Thymus (tissue), 11 donors: ENCODE data around the gene EPS8. TPM values are rescaled to one million over a fixed set of nuclear protein-coding genes. Genes with fewer than 3 reads are reported as not detected.

ENCODE experiments used
- DNase-seq, 9 donors: peaks; one replicate each; pipeline ENCODE4 v3.0.0-alpha.2; 2013; ENCODE audit warnings: low spot score in 9 of 9, low read depth in 6 of 9, missing footprints in 1 of 9
- H3K27ac ChIP-seq, 2 donors: one replicate each; pipeline ENCODE4 v1.5.1; 2013; ENCODE audit warnings: control low read depth in 1 of 2, low read depth in 1 of 2, low read length in 1 of 2, mild to moderate bottlenecking in 1 of 2, moderate library complexity in 1 of 2
- H3K27me3 ChIP-seq, 2 donors: one replicate each; pipeline ENCODE4 v1.5.1; 2013; ENCODE audit warnings: low read length in 1 of 2; ENCODE audit not compliant: control insufficient read depth in 2 of 2, insufficient read depth in 1 of 2
- H3K36me3 ChIP-seq, 2 donors: one replicate each; pipeline ENCODE4 v1.5.1; 2013; ENCODE audit warnings: low read length in 1 of 2, mild to moderate bottlenecking in 1 of 2, moderate library complexity in 1 of 2; ENCODE audit not compliant: control insufficient read depth in 2 of 2, insufficient read depth in 2 of 2
- H3K4me1 ChIP-seq, 2 donors: one replicate each; pipeline ENCODE4 v1.5.1; 2013; ENCODE audit warnings: low read length in 2 of 2; ENCODE audit not compliant: control insufficient read depth in 2 of 2, insufficient read depth in 2 of 2
- H3K4me3 ChIP-seq, 2 donors: one replicate each; pipeline ENCODE4 v1.5.1; 2013; ENCODE audit warnings: low read length in 2 of 2, control low read depth in 1 of 2, mild to moderate bottlenecking in 1 of 2
- H3K9me3 ChIP-seq, 2 donors: one replicate each; pipeline ENCODE4 v1.5.1; 2013; ENCODE audit warnings: low read length in 1 of 2, mild to moderate bottlenecking in 1 of 2; ENCODE audit not compliant: control insufficient read depth in 2 of 2, insufficient read depth in 1 of 2
- WGBS: extraction: QIAGEN DNeasy Blood & Tissue Kit; methylation state at CpG from one replicate; pipeline ENCODE4 v1.1.7; 2013; 5-methylcytosine and 5-hydroxymethylcytosine counted together
- polyA plus RNA-seq: library from polyadenylated mRNA; stranded (reverse); fragments of 200-250 nt; gene quantifications from one replicate; pipeline ENCODE4 v1.2.3, GENCODE V29; 2013
- total RNA-seq: library from RNA; stranded (reverse); fragments of 120-200 nt; gene quantifications from one replicate; pipeline ENCODE4 v1.2.4, GENCODE V29; 2013
- donor health status: healthy.

The EPS8 gene
- total and polyA plus RNA-seq, 2 donors: 3.7 to 9.2 TPM

- H3K4me3 ChIP-seq: no peak overlapping the region
- DNase-seq: no peak
- no peaks in the 10 kb centered on the region for H3K4me1 ChIP-seq
- WGBS: 97% methylated on average over 2 of the region's 2 CpGs
- no peak overlapping the region for H3K27ac ChIP-seq
- no peaks in the 10 kb centered on the region for H3K27me3 ChIP-seq
- no peaks in the 10 kb centered on the region for H3K9me3 ChIP-seq
- H3K36me3 ChIP-seq: no peaks in the 10 kb centered on the region
Observed at GRCh38 chr12:15708396-15709076, 80.7 kb downstream of the EPS8 start.

- no peaks in the 10 kb centered on the region for H3K27me3 ChIP-seq
- H3K4me3 ChIP-seq: no peak overlapping the region
- no peak for DNase-seq
- H3K9me3 ChIP-seq: no peaks in the 10 kb centered on the region
- no peak overlapping the region for H3K27ac ChIP-seq
- no peaks in the 10 kb centered on the region for H3K36me3 ChIP-seq
- WGBS: 87% methylated on average over 6 of the region's 6 CpGs
- H3K4me1 ChIP-seq: no peaks in the 10 kb centered on the region
Observed at GRCh38 chr12:15707516-15708199, 81.5 kb downstream of the EPS8 start.

DNA sequence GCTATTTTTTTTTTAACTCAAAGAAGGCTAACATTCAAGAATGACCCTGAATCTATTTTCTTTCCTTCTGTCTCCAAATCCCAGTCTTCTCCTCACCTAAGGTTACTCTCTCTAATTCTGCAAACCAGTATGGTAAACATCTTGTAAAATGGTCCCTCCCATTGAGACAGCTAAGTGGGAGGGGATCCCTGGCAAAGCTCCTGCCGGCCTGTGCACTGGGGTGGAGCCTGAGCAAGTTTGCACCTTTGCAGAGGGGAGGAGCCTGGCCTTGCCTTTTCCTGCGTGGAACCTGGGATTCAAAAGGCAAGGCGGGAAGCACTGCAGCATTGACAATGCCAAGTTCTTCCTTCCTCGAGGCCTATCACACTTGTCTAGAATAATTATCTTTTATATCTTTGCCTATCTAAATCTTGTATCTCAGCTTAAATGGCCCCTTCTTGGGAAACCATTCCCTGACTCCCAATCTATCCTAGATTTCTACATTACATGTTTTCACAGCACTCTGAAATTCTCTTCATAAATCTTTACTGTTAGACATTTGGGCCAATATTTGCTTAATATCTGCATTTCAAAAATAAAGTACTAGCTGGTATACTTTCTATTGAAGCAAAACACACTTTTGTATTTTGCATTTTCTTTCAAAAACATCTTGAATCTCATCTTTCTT lies 83.0 kb downstream of the EPS8 start:
- no peaks in the 10 kb centered on the region for H3K27me3 ChIP-seq
- H3K27ac ChIP-seq: no peak overlapping the region
- H3K36me3 ChIP-seq: no peaks in the 10 kb centered on the region
- no peaks in the 10 kb centered on the region for H3K4me1 ChIP-seq
- DNase-seq: no peak
- no peak overlapping the region for H3K4me3 ChIP-seq
- 94% methylated on average over 4 of the region's 4 CpGs for WGBS
- H3K9me3 ChIP-seq: no peaks in the 10 kb centered on the region

GRCh38 chr12:15705606-15706005 lies 83.6 kb downstream of the EPS8 start:
- no peaks in the 10 kb centered on the region for H3K36me3 ChIP-seq
- no peaks in the 10 kb centered on the region for H3K9me3 ChIP-seq
- 95% methylated on average over 2 of the region's 2 CpGs for WGBS
- no peaks in the 10 kb centered on the region for H3K27me3 ChIP-seq
- no peak for DNase-seq
- no peak overlapping the region for H3K27ac ChIP-seq
- H3K4me3 ChIP-seq: no peak overlapping the region
- H3K4me1 ChIP-seq: no peaks in the 10 kb centered on the region

DNA sequence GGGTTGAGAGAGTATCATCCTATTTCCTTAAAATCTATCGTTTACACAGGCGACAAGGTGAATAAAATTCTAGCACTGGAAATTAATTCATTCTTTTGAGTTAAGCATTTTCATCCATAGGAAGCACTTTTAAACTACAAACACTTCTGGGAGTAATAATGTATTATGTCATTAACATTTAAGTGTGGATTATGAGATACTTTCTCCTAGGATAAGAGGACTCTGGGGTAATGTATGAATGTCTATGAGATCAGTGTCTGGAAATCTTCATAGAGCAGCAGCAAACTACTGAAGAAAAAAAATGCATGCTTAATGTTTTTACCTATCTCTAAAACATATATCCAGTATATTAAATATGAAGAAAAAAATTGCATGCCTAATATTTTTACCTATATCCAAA lies 86.9 kb downstream of the EPS8 start:
- H3K36me3 ChIP-seq: no peaks in the 10 kb centered on the region
- peak overlapping the region in 1 of 2 donors; percentile 43 for H3K27ac ChIP-seq
- no peak for DNase-seq
- no peaks in the 10 kb centered on the region for H3K9me3 ChIP-seq
- 95% methylated on average over 2 of the region's 2 CpGs for WGBS
- H3K4me1 ChIP-seq: no peaks in the 10 kb centered on the region
- H3K4me3 ChIP-seq: no peak overlapping the region
- H3K27me3 ChIP-seq: no peaks in the 10 kb centered on the region

DNA sequence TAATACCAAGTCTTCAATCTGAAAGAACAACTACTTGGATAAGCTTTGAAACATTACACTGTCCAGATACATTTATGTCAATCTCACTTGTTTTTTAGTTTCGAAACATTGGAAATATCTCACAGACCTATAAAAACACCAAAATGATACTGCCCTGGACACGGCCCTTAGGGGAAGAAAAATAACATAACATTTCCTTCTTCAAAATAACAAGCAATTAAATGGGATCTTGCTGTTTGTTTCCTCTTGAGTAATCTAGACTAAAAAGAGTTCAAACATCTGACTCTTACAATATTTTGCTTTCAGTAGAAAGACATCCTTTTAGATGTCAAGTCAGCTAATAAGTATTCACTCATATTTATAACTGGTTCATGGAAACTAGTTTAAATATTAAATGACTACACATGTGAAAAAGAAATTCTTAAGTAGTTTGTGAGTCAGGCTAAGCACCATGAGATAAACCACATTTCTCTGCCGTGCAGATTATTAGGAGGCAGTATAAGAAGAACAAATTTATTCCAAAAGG lies 87.5 kb downstream of the EPS8 start:
- no peak for DNase-seq
- Histone ChIP-seq H3K9me3 (no peaks in the 10 kb centered on the region), H3K36me3 (no peaks in the 10 kb centered on the region), H3K27me3 (no peaks in the 10 kb centered on the region), H3K4me3 (no peak overlapping the region), H3K27ac (no peak overlapping the region), H3K4me1 (no peaks in the 10 kb centered on the region)
- WGBS: 88% methylated on average over 3 of the region's 3 CpGs

- no peaks in the 10 kb centered on the region for H3K9me3 ChIP-seq
- H3K36me3 ChIP-seq: no peaks in the 10 kb centered on the region
- H3K27ac ChIP-seq: no peak overlapping the region
- WGBS: 40% methylated on average over 1 of the region's 1 CpG
- no peak for DNase-seq
- H3K4me1 ChIP-seq: no peaks in the 10 kb centered on the region
- no peaks in the 10 kb centered on the region for H3K27me3 ChIP-seq
- no peak overlapping the region for H3K4me3 ChIP-seq
Observed at GRCh38 chr12:15701206-15701605, 88.0 kb downstream of the EPS8 start.

GRCh38 chr12:15700595-15700994 lies 88.6 kb downstream of the EPS8 start:
- no peaks in the 10 kb centered on the region for H3K4me1 ChIP-seq
- WGBS: 58% methylated on average over 1 of the region's 1 CpG
- DNase-seq: peak in 1 of 9 donors; percentile 18

DNA sequence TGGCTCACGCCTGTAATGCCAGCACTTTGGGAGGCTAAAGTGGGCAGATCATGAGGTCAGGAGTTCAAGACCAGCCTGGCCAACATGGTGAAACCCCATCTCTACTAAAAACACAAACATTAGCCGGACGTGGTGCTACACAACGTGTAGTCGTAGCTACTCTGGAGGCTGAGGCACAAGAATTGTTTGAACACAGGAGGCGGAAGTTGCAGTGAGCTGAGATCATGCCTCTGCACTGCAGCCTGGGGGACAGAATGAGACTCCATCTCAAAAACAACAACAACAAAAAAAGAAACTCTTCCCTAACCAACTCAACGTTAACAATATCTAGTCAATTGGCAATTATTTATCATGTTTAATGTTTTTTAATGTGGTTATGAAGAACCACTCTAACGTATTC lies 89.3 kb downstream of the EPS8 start:
- Histone ChIP-seq H3K9me3 (no peaks in the 10 kb centered on the region), H3K4me1 (no peaks in the 10 kb centered on the region), H3K27ac (no peak overlapping the region), H3K36me3 (no peaks in the 10 kb centered on the region), H3K27me3 (no peaks in the 10 kb centered on the region), H3K4me3 (no peak overlapping the region)
- 93% methylated on average over 8 of the region's 8 CpGs for WGBS
- no peak for DNase-seq

More at GRCh38 chr12:15700595-15700994, 88.6 kb downstream of the EPS8 start:
- H3K36me3 ChIP-seq: no peaks in the 10 kb centered on the region
- no peak overlapping the region for H3K4me3 ChIP-seq
- no peak overlapping the region for H3K27ac ChIP-seq
- H3K27me3 ChIP-seq: no peaks in the 10 kb centered on the region
- H3K9me3 ChIP-seq: no peaks in the 10 kb centered on the region
